Measurements from ENCODE around the gene SMOC1.

The SMOC1 gene

DNA sequence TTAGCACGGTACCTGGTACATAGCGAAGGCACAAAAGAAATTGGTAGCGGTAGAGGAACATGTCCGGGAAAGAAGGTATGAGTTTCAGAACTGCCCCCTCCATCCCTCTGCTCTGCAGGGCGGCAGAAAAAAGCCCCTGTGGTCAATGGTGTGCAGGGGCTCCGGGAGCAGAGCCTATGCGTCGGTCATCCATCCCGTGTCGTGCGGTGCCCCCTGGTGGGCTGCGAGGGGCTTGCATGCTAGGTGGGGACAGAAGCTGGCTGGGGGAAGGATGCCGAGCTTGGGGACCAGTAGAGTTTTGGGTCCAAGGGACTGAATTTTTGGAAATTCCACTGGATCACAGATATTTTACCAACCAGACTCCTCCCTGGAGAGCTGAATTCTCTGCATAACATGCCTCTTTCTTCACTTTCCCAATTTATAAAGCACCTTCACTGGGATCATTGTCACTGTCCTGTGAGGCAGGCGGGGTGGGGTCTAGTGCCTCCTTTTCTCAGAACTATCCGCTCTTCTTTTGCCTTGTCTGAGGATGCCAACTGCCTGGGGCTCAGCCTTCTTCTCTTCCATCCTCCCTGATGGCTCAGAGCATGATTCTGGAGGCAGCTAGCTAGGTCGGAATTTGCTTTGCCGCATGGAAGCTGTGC is 148.7 kb downstream of the SMOC1 start:
- Histone ChIP-seq H3K9ac (ENCODE audit: low read length) (no peak overlapping the region), H2AFZ (ENCODE audit: low read depth, low read length) (no peak overlapping the region), H3K36me3 (replicated peaks; ENCODE audit: low read depth, low read length) (no peaks in the 10 kb centered on the region), H3K79me2 (ENCODE audit: low read length) (no peaks in the 10 kb centered on the region), H3K4me2 (ENCODE audit: low read length) (no peak overlapping the region), H3K4me3 (ENCODE audit: low read length) (no peak overlapping the region), H3K4me1 (ENCODE audit: low read length) (no peaks in the 10 kb centered on the region), H3K9me3 (ENCODE audit: insufficient read depth, low read length) (no peaks in the 10 kb centered on the region), H3K27me3 (ENCODE audit: low read depth, low read length) (no peaks in the 10 kb centered on the region), H3K27ac (ENCODE audit: low read length) (no peak overlapping the region), H4K20me1 (ENCODE audit: insufficient read depth, low read length) (no peaks in the 10 kb centered on the region)
- no peak for TF ChIP-seq EZH2phosphoT487 (IDR thresholded peaks at IDR 0.05; ENCODE audit: low read depth)
- peak; percentile 89 for TF ChIP-seq CTCF (IDR thresholded peaks at IDR 0.05; ENCODE audit: low read depth, low read length)

DNA sequence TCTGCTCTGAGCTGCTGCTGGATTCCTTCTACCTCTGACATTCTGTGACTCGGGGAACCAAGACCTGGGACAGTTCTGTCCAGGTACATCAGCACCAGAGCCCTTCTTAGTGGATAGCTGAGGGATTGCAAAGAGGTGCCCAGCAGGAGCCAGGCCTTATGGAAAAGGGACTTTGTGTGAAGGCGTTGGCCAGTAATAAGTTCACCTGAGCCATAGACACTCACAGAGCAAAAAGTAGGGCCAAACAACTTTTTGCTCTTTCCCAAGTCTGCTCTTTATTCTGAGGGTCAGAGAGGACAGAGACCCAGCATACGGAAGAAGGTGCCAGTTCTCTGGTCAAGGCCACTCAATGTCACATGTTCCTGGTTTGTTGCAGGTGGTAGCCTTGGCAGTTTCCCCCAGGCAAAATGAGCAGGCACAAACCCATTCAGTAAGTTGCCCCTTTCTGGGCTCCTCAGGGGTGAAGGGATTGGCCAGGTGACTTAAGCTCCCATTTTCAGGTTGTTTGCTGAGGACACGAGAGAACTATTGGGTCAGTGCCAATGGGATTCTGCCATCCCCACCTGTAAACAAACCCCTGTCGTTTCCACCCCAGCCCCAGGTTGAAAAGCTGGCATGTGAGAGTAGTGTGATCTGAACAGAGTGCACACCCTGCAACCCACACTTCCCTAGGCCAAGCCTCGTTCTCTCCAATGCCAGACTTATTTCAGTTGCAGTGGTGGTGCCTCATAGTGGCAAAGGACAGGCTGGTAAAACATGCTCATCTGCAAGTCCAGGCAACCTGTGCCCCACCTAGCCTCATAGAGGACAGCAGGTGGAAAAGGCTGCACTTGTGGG is 150.3 kb downstream of the SMOC1 start:
- H3K9ac ChIP-seq (ENCODE audit: low read length) = no peak overlapping the region
- TF ChIP-seq EZH2phosphoT487 (IDR thresholded peaks at IDR 0.05; ENCODE audit: low read depth) (no peak), CTCF (IDR thresholded peaks at IDR 0.05; ENCODE audit: low read depth, low read length) (no peak)
- no peaks in the 10 kb centered on the region for H4K20me1 ChIP-seq (ENCODE audit: insufficient read depth, low read length)
- no peak overlapping the region for H3K4me3 ChIP-seq (ENCODE audit: low read length)
- H3K27me3 ChIP-seq (ENCODE audit: low read depth, low read length) = no peaks in the 10 kb centered on the region
- no peak overlapping the region for H2AFZ ChIP-seq (ENCODE audit: low read depth, low read length)
- no peak overlapping the region for H3K27ac ChIP-seq (ENCODE audit: low read length)
- H3K36me3 ChIP-seq (replicated peaks; ENCODE audit: low read depth, low read length) = no peaks in the 10 kb centered on the region
- H3K4me2 ChIP-seq (ENCODE audit: low read length) = no peak overlapping the region
- no peaks in the 10 kb centered on the region for H3K9me3 ChIP-seq (ENCODE audit: insufficient read depth, low read length)
- H3K4me1 ChIP-seq (ENCODE audit: low read length) = no peaks in the 10 kb centered on the region
- H3K79me2 ChIP-seq (ENCODE audit: low read length) = no peaks in the 10 kb centered on the region

GRCh38 chr14:70032016-70032415 is 152.8 kb downstream of the SMOC1 start:
- TF ChIP-seq CTCF (IDR thresholded peaks at IDR 0.05; ENCODE audit: low read depth, low read length) (no peak), EZH2phosphoT487 (IDR thresholded peaks at IDR 0.05; ENCODE audit: low read depth) (no peak)
- no peaks in the 10 kb centered on the region for H3K27me3 ChIP-seq (ENCODE audit: low read depth, low read length)
- no peaks in the 10 kb centered on the region for H4K20me1 ChIP-seq (ENCODE audit: insufficient read depth, low read length)
- no peak overlapping the region for H3K4me3 ChIP-seq (ENCODE audit: low read length)
- no peak overlapping the region for H3K9ac ChIP-seq (ENCODE audit: low read length)
- H3K79me2 ChIP-seq (ENCODE audit: low read length) = no peaks in the 10 kb centered on the region
- no peak overlapping the region for H3K27ac ChIP-seq (ENCODE audit: low read length)
- H3K9me3 ChIP-seq (ENCODE audit: insufficient read depth, low read length) = no peaks in the 10 kb centered on the region
- no peaks in the 10 kb centered on the region for H3K36me3 ChIP-seq (replicated peaks; ENCODE audit: low read depth, low read length)
- H2AFZ ChIP-seq (ENCODE audit: low read depth, low read length) = no peak overlapping the region
- no peak overlapping the region for H3K4me2 ChIP-seq (ENCODE audit: low read length)
- no peaks in the 10 kb centered on the region for H3K4me1 ChIP-seq (ENCODE audit: low read length)

- Histone ChIP-seq H3K79me2 (ENCODE audit: low read length) (no peaks in the 10 kb centered on the region), H3K36me3 (replicated peaks; ENCODE audit: low read depth, low read length) (no peaks in the 10 kb centered on the region), H3K4me3 (ENCODE audit: low read length) (no peak overlapping the region), H3K4me1 (ENCODE audit: low read length) (no peaks in the 10 kb centered on the region), H3K27me3 (ENCODE audit: low read depth, low read length) (no peaks in the 10 kb centered on the region), H3K9me3 (ENCODE audit: insufficient read depth, low read length) (no peaks in the 10 kb centered on the region), H4K20me1 (ENCODE audit: insufficient read depth, low read length) (no peaks in the 10 kb centered on the region), H3K27ac (ENCODE audit: low read length) (no peak overlapping the region), H2AFZ (ENCODE audit: low read depth, low read length) (no peak overlapping the region), H3K4me2 (ENCODE audit: low read length) (no peak overlapping the region), H3K9ac (ENCODE audit: low read length) (no peak overlapping the region)
- TF ChIP-seq EZH2phosphoT487 (IDR thresholded peaks at IDR 0.05; ENCODE audit: low read depth) (no peak), CTCF (IDR thresholded peaks at IDR 0.05; ENCODE audit: low read depth, low read length) (no peak)
Measured at GRCh38 chr14:70032447-70032846, 153.2 kb downstream of the SMOC1 start.
